ENCODE data around the gene TSPAN4. TPM values are rescaled to one million over a fixed set of nuclear protein-coding genes. Genes with fewer than 3 reads are reported as not detected.

The TSPAN4 gene
- total RNA-seq, 1 donor from 2014 or later, result 10.8 TPM

DNA sequence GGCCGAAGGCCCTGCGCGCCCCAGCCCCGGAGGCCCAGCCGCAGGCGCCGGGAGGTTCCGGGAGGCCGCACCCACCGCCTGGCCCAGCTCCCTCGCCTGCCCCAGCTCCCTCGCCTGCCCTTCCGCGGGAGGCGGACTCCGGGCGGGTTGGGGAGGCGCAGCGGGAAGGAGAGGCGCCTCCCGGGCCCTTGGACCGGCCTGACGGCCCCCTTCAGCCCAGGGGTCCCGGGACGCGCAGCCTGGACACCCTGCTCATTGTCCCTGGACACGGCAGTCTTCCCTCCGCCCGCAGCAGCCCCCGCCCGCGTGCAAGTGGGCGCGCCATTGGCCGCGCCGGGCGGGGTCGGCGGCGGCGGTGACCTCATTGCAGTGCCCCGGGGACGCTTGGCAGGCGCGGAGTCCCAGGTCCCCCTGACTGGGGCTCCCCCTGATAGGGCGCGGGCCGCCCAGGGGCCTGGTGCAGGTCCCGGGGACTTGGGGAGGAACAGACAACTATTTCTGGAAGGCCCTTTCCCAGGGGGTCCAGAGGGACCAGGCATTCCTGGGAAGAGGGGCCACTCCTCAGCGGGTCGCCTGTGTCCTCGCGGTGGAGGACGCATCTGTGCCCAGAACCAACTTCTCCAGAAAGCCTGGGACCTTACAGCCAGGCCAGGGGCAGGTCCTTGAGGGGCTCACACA, 9.4 kb upstream of the TSPAN4 start:
- intact Hi-C loops (cut with micrococcal nuclease), result no loop called here

DNA sequence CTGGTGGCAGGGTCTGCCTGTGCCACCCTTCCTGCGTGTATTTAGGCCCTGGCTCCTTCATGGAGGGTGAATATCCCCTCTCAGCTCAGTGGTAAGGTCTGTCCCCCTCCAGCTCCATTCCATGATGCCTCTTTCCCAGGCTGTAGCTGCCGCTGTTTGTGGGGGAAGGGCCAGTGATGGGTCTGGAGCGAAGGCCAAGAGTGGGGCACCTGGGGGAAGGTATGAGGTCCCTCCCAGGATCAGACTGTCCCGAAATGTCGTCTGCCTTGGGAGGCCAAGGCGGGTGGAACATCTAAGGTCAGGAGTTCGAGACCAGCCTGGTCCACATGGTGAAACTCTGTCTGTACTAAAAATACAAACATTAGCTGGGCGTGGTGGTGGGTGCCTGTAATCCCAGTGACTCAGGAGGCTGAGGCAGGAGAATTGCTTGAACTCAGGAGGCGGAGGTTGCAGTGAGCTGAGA, 8.8 kb upstream of the TSPAN4 start:
- intact Hi-C loops (cut with micrococcal nuclease), result no loop called here

DNA sequence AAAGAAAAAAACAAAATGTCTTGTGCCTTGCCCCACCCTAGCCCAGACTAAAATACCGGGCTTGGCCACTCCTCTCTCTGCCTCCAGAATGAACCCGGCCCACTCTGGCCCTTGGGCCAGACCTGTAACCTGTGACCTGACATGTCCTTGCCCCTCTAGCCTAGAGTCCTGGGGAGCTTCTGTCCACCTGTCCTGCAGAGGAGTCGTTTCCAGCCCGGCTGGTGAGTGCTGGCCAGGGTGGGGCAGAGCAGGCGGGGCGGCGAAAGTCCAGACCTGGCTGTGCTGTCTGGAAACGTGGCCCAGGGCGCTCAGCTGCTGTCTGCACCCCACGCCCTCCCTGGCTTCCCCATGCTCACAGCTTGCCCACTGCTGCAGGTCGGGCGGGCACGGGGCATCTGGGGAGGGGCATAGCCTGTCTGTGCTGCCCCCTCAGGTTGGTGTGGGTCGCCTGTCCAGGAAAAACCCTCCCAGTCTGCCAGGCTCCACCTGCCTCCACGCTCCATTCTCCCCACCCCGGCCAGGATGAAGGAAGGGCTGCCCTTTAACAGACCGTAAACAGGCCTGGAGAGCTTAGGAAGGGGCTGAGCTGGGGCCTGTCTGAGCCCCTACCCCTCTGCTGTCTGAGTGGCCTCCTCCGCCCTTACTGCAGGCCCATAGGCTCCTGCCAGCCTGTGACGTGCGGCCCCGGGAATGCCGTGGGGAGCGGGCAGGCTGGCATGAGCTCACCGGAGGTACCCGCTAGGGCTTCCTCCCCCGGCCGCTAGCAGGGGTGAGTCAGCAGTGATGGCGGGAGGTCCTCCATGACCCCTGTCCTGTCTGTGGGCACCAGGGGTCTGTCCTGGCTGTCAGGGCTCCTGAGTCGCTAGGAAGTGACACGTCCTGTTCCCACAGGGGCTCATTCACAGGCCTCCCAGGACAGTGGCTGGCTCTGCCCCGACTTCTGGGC, 8.0 kb upstream of the TSPAN4 start:
- intact Hi-C loops (cut with micrococcal nuclease), result no loop called here

DNA sequence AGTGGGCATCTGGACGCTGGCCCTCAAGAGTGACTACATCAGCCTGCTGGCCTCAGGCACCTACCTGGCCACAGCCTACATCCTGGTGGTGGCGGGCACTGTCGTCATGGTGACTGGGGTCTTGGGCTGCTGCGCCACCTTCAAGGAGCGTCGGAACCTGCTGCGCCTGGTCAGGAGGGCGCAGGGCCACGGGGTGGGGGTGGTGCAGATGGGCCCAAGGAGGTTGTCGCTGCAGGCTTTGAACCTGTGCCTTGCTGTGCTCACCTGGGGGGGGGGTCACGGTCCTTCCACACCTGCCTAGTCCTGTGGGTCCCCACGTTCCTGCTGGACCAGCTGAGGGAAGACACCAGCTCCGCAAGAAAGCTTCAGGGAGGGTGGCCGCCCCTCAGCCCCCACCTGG, 6.4 kb upstream of the TSPAN4 start:
- intact Hi-C loops (cut with micrococcal nuclease), result no loop called here

DNA sequence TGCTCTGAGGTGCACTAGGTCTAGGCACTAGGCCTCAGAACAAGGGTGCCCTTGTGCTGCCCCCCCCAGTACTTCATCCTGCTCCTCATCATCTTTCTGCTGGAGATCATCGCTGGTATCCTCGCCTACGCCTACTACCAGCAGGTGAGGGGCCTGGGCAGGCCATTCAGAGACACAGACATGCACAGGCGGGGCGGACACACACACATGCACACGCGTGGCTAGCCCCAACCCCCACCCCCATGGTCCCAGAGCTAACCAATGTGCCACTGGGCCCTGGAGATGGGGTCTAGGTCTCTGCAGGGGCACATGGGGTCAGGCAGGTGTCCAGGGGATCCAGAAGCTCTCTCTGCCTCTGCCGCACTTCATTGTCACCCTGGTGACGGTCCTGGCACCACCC, 6.0 kb upstream of the TSPAN4 start:
- intact Hi-C loops (cut with micrococcal nuclease), result no loop called here

DNA sequence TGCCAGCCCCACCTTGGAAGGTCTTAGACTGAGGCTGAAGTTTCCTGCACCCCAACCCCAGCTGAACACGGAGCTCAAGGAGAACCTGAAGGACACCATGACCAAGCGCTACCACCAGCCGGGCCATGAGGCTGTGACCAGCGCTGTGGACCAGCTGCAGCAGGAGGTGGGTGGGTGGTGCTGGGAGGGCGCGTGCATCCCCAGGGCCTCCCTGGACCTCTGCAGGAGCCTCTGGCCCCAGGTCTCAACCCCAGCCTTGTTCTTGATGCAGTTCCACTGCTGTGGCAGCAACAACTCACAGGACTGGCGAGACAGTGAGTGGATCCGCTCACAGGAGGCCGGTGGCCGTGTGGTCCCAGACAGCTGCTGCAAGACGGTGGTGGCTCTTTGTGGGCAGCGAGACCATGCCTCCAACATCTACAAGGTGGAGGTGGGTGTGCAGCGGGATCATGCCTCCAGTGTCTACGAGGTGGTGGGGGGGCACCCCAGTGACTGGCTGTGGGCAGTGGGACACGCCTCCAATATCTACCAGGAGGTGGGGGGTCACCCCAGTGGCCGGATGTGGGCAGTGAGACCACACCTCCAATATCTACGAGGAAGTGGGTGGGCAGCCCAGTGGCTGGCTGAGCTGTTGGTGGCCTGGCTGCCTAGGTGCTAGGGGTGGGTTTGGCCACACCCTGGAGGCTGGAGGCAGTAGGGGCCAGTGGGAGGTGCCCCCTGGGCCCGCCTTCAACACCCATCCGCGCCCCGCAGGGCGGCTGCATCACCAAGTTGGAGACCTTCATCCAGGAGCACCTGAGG, 5.3 kb upstream of the TSPAN4 start:
- intact Hi-C loops (cut with micrococcal nuclease), result no loop called here

DNA sequence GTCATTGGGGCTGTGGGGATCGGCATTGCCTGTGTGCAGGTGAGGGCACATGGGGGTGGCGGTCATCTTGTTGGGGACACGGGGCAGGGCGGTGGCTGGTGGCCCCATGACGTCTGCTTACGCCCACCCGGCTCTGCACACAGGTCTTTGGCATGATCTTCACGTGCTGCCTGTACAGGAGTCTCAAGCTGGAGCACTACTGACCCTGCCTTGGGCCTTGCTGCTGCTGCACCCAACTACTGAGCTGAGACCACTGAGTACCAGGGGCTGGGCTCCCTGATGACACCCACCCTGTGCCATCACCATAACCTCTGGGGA, 4.7 kb upstream of the TSPAN4 start:
- intact Hi-C loops (cut with micrococcal nuclease), result no loop called here

DNA sequence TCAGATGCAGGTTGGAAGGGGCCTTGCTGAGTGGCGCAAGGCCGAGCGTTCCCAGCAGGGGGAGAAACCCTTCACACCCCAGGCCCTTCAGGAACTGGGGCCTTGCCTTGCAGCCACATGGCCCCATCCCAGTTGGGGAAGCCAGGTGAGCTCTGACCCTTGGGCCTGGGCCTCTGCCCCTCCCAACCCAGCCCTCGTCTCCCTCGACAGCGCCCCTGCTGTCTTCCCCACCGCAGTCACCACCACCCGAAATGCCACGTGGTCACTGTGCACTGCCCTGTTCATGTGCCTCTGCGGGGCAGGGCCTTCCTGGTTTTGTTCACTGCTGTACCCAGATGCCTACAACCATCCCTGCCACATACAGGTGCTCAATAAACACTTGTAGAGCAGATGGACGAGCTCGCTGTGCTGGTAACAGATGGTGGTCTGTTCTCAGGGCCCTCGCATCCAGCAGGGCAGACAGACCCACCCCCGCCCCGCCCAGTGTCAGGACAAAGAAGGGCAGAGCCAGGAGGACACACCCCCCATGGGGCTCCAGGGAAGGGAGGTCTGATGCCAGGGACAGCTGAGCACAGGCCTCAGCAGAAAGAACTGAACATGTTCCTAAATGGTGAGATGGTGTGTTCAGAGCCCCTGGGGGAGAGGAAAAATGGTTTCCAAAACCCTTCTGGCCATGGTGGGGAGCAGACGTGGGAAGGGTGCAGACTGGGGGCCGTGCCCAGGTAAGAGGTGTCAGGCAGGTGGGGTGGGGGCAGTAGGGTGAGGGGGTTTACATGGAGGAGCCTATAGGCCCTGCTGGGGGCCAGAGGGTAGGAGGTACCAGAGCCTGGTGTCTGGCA, 4.0 kb upstream of the TSPAN4 start:
- intact Hi-C loops (cut with micrococcal nuclease), result no loop called here

DNA sequence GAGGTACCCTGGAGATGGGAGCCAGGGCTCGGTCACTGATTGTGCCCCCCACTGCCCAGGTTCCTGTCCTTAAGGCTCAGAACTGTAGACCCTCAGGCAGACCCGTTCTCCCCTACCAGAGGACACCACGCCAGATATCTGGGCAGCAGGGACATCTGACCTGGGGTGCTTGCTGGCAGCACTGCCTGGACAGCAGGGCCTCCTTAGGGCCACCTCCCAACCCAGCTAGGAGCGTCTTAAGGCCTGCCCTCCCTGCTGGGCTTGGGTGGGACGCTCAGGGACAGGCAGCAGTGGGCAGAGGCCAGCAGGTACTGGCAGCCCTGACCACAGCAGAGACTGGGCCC, 3.4 kb upstream of the TSPAN4 start:
- intact Hi-C loops (cut with micrococcal nuclease), result no loop called here

DNA sequence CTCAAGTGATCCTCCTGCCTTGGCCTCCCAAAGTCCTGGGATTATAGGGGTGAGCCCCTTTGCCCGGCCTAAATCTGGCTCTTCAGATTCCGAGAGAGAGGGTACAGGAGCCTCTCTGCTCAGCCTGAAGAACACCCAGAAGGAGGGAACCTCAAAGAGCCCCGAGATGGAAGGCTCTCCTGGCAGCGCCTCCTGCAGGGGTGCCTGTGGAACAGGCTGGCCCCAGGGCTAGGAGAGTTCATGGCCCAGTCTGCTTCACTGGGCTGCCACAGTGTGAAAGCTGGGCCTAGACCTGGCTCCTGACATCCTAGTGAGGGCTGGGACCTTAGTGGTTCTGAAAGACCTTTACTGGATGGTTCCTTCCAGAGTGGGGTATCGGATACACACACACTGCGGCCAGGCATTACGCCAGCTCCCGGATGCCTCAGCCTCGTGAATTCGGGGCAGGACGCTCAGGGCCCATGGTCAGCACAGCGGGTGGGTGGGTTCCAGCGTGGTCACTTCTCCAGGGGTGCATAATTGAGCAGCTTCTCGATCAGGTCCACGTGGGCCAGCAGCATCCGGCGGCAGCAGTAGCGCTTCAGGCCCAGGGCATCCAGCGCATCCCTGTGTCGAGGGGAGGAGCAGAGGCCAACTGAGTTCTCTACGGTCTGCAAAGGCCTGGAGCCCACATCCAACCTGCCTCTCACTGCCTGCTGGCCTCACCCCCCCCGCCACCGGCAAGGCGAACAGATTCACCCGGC, 2.6 kb upstream of the TSPAN4 start:
- intact Hi-C loops (cut with micrococcal nuclease), result no loop called here

DNA sequence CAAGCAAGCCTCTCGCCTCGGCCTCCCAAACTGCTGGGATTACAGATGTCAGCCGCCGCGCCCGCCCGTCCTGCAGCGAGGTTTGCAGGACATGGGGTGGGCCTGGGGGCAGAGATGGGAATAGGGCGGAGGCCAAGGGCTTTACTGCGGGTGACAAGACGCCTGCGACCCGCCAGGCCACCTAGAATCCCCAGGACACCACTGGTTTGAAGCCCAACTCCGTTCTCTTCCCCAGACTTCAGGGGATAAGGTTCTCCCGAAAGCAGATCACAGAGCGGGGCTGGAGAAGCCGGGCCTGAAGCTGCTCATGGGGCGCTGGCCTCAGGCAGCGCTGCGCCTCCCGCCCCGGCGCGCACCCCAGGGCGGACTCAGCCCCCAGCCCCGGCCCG, 677 bp upstream of the TSPAN4 start:
- intact Hi-C loops (cut with micrococcal nuclease), result loop anchor here (1.0 to 2.0 kb wide), 5 partner anchors 10 to 83 kb away; partner anchors contain the start of genes AP2A2, CD151 and RPLP2

DNA sequence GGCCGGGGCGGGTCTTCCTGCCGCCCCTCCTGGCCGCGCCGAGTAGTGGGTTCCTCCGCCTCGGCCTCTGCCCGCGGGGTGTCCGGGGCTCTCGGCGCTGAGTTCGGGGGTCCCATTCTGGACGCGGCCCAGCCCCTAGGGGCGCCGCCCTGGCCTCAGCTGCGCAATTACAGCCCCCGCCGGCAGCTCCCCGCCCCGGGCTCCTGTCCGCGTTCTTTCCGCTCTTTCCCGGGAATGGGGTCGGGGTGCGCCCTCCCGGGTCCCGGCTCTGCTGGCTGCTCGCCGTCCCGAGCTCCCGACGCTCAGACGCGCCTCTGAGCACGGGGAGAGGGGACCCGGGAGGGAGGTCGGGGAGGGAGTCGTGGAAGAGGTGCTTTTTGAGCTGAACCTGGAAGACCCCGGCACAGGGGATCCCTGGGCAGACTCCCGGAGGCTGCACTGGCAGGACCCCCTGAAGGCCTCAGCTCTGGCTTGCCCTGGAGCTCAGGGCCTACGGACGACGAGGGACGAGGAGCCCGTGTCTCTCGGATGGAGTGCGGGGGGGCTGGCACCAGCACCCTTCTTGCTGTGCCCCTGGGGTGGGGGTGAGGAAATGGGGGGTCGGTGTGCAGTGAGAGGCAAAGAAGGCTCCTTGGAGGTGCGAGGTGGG, 558 bp downstream of the TSPAN4 start:
- intact Hi-C loops (cut with micrococcal nuclease), result loop anchor here (2.0 kb wide), 1 partner anchor 82 kb away; the partner anchor contains the start of gene AP2A2

DNA sequence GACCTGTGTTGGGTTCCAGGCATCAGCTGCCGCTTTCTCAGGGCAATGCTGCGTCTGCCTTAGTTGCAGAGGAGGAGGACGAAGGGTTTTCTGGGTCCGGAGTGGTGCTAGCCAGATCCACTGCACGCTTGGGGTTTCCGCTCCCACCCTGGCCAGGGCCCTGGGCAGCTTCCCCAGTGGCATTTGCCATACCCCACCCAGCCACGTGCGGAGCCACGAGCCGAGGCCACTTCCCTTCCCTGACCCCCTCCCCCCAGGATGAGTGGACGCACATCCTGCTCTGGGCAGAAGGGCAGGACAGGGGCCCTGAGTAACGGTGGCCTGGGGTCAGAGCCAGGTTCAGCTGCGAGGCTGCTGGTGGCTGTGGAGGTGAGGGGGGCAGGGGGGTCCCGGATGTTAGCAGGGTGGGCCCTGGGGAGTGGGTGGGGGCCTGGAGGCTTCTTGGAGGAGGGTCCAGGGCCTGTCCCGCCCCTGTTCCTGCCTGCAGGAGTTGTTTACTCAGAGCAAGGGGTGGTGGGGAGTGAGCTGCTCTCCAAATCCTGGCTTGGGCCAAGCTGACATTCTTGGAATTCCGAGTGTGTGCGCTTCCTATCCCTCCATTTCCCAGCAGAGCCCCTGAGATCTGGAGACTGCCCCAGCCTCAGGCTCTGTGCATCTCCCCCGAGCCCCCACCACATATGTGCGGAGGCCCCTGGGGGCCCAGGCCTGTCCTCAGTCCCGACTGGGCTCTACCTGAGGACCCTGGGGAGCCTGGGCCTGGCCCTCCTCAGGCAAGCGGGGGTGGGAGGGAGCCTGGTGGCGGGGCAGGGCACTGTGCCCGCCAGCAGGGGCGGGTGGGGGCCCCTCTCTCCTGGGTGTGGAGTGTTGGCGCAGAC, 1.4 kb downstream of the TSPAN4 start:
- intact Hi-C loops (cut with micrococcal nuclease), result loop anchor here (2.0 kb wide), 1 partner anchor 81 kb away; the partner anchor contains the start of gene AP2A2

DNA sequence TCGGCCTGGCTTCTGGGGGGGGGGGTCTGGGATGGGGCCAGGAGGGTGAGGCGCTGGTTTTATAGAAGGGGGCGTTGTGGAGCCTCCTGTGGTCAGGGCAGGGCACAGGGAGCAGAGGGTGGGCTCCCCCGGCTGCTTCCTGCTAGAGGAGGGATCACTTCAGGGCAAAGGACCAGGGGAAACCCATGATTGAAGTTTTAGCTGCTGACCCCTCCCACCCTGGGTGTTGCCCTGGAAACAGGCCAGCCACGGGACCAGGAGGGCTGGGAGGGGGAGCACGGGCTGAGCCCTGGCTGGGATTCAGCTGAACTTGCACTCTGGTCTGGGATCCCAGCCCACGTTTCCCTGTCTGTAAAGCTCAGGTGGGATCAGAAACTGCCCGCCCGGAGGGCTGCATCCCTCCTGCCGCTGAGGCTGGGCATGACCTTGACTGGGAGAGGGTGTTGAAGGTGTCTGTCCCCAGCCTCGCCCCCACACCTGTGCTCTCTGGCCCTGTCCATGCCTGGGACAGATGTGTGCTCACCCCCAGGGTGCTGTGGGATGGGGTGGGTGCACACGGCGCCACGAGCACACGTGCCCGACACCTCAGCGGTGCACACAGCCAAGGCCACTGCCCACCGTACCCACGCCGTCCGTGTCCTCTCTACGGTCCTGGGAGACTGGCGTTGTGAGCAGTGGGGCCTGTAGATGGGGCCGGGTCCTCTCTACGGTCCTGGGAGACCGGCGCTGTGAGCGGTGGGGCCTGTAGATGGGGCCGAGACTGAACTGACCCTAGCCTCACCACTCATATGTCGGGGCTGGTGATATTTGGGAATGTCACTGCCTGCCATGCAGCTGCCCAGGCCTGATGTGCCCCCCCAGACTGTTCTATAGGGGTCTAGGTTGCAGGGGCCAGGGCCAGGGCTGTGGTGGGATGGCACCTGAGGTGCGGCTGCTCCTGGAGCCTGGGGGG, 2.3 kb downstream of the TSPAN4 start:
- intact Hi-C loops (cut with micrococcal nuclease), result loop anchor here (5.0 kb wide), 1 partner anchor 132 kb away; no protein-coding TSS in a partner anchor

DNA sequence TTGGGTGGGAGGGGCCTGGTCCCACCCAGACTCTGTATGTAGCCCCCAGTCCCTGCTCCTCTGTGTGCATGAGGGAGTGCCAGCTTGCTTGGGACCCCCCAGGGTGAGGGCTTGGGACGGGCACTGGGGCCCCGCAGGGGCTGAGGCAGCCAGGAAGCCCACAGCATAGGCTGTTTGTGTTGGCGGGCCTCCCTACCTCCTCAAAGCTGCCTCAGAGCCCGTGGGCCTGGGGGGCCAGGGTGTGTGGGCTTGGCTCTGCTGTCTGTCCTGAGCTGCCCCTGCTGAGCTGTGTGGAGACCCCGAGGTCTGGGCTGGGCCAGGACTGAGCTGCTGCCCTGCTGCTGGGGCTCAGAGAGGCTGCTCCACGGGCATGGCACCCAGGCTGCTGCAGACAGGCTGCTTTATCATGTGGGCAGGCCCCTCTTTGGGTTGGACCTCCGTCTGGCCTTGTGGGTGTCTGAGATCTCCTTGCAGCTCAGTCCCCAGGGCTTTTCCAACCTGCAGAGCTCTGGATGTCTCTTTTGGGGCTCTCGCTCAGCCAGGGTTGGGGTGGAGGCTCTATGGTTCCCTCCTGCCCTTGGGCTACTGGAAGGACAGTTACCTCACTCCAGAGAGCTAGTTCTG, 3.3 kb downstream of the TSPAN4 start:
- intact Hi-C loops (cut with micrococcal nuclease), result loop anchor here (5.0 kb wide), 1 partner anchor 131 kb away; no protein-coding TSS in a partner anchor

DNA sequence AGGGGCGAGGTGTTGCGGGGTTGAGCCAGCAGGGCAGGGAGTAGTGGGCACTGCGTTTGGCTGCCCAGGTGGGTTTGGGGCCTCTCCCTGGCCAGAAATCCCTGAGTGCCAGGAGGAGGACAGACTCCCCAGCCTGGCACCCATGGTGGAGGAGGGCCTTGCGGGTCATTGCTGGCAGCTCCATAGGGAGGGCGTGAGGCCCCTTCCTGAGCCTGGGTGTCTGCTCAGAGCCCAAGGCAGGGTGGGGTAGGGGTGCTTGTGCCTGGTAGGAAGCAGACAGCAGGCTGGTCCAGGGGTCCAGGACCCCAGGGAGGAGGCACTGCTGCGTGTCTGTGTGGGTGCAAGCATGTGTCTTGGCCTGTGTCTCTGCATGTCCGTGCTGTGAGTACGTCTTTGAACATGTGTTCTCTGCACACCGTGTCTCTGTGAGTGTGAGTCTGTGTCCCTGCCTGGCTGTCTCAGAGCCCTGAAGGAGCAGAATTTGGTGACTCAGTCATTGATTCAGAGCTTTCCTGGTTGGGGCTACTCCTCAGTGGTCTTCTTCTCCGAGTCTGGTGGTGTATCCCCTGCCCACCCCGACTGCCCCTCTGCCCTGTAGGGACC, 3.9 kb downstream of the TSPAN4 start:
- intact Hi-C loops (cut with micrococcal nuclease), result loop anchor here (5.0 kb wide), 1 partner anchor 131 kb away; no protein-coding TSS in a partner anchor
